ENCODE data around the gene CTSC.

DNA sequence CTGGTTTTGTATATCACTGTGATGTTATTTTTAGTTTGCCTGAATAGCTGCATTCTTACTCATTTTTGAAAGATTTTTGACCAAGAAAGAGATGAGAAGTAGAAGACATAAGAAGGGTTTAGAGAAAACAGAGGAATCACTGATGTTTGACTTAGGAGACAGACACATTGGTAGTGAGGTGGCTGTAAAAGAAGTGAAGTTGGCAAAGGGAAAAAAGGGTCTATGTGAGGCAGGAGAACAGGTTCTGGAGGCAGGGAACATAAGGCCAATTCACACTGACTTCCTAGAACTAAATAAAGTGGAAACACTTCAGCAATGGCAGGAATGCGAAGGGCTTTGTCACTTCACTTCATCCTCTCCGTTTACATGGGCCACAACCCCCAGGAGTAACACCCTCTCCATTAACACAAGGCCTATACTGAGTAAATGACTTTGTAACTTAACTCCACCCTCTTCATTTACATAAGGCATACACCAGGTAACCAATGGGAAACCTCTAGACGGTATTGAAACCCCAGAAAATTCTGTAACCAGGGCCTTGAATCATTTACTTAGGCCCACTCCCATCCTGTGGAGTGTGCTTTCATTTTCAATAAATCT lies 36.5 kb downstream of the CTSC start:
- TF ChIP-seq, protein P1, sequence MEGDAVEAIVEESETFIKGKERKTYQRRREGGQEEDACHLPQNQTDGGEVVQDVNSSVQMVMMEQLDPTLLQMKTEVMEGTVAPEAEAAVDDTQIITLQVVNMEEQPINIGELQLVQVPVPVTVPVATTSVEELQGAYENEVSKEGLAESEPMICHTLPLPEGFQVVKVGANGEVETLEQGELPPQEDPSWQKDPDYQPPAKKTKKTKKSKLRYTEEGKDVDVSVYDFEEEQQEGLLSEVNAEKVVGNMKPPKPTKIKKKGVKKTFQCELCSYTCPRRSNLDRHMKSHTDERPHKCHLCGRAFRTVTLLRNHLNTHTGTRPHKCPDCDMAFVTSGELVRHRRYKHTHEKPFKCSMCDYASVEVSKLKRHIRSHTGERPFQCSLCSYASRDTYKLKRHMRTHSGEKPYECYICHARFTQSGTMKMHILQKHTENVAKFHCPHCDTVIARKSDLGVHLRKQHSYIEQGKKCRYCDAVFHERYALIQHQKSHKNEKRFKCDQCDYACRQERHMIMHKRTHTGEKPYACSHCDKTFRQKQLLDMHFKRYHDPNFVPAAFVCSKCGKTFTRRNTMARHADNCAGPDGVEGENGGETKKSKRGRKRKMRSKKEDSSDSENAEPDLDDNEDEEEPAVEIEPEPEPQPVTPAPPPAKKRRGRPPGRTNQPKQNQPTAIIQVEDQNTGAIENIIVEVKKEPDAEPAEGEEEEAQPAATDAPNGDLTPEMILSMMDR (IDR thresholded peaks at IDR 0.05), result no peak
- TF ChIP-seq POLR2A (IDR thresholded peaks at IDR 0.05) (no peak), EP300 (IDR thresholded peaks at IDR 0.05) (no peak)
